GM21529 (cell line): ENCODE measurements around the gene RASAL2.
"Not testable (repeated sequence)": the region's sequence is repeated elsewhere in the genome, so short reads cannot be mapped to it uniquely, and the experiment has no call there.

Experiments used
- ATAC-seq: cut with Tn5 transposase; IDR thresholded peaks from one replicate; pipeline ENCODE4 v1.9.1; 2021; ENCODE audit not compliant: unreplicated experiment

RASAL2 gene

DNA sequence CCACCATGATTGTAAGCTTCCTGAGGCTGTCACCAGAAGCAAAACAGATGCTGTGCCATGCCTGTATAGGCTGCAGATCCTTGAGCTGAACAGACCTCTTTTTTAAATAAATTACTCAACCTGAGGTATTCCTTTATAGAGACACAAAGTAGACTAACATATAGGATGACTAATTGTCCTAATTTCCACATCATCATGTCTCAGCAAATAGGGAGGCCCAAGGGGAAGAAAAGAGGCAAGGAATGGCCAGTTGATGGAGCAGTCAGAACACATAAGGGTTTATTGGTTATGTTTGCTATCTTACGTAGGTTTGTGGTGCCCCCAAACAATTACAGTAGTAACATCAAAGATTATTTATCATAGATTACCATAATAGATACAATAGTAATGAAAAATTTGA, 126.2 kb downstream of the RASAL2 start:
- no peak for ATAC-seq

DNA sequence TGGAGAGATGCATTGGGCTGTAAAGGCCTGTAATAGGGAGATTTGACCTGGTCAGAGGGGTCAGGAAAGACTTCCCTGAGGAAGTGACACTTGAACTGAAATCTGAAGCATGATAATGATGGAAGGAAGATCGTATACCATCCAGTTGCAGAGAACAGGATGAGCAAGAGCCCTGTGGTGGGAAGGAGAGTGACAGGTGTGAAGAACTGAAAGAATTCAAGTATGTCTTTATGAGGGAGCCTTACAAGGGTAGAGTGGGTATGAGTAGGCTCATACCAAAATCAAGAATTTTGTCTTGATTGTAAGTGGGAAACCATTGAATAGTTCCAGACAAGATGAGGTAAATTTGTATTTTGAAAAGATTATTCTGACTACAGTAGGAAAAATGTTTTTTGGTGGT, 129.4 kb downstream of the RASAL2 start:
- ATAC-seq: no peak

DNA sequence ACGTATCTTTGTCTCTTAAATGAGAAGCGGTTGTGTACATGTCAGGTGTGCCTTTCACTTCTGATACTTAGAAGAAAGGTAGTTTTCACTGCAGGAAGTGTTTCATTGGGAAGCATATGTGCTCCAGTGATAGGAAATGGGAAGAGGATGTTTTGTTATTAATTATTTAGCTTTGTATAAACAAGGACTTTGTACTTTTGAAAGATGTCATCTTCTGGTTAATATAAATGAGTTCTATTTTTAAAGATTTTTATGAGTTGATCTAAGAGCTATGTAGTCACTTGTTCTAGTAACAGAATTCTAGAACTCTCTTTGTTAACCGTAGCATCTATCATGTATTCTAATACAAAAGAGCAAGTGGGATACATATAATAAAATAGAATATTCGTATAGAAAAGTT, 130.5 kb downstream of the RASAL2 start:
- ATAC-seq: no peak

DNA sequence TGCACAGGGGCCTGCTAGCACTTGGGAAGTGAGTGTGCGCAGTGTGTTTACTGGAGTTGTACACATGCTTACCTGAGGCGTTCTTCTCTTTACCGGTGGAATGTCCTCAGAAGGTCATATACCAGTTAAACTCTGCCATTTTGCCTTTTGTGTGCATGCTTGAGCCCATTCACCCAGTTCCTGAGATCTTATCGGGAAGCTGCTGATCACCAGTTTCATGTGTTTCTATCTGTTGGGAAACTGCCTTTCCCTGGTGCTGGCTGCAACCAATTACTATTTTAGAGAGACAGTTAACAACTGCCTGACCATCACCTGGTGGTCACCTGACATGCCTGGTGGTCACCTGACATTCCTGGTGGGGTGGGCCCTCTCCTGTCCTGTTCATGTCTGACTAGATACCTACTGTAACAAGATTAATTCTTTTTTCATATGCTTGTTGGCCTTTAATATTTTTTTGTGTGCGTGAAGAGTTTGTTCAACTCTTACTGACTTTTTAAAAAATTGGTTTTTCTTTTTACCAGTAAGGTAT, 137.0 kb downstream of the RASAL2 start:
- no peak for ATAC-seq

DNA sequence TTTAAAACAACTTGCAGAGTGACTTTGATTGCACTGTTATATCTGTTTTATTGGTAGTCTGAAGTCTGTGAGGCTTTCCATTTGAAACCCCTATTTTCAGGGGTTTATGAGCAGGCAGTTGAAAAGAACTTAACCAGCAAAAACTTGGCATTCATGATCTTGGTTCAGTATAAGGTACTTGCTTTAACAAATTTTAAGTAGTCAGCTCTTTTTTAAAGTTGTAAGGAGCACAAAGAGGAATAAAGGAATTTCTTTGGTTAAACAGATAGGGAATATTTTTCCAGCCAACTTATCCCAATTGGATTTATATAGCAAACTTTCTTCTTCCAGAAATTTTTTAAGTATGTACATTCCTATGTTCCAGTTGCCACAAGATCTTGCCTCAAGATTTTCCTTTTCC, 138.2 kb downstream of the RASAL2 start:
- ATAC-seq: no peak

DNA sequence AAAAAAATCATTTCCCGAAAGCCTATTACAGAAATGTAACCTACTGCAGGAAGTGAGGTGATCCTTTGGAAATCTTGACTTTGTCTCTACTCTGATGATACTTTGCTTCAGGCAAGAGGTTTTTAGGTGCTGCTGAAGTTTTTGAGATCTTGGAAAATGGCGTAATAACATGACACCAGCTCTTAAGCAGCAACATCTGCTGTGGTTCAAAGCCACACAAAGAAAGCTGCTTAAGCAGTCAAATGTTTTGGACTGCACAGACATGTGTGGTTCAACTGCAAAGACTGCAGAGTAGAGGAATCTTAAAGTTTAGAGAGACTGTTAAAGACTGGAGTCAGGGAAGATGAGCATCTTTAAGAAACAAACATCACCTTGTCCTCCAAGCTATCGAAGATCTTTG, 139.0 kb downstream of the RASAL2 start:
- ATAC-seq: no peak

DNA sequence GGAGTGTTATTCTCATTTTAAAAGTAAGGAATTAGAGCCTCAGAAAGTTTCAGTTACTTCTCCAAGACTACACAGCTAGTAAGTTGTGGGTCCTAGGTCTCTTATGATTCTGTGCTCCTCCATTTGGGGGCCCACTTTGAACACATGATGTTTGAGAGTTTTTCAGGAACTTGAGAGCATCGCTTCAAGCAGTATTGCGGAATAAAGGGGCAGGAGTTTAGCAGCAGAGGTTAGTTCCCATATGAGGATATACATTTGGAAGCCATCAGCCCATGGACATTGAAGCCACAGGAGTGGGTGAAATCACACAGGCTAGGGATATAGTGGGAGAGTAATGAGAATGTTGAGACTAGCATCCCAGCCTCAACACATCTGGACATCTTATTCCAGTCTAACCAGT, 143.2 kb downstream of the RASAL2 start:
- ATAC-seq: no peak

DNA sequence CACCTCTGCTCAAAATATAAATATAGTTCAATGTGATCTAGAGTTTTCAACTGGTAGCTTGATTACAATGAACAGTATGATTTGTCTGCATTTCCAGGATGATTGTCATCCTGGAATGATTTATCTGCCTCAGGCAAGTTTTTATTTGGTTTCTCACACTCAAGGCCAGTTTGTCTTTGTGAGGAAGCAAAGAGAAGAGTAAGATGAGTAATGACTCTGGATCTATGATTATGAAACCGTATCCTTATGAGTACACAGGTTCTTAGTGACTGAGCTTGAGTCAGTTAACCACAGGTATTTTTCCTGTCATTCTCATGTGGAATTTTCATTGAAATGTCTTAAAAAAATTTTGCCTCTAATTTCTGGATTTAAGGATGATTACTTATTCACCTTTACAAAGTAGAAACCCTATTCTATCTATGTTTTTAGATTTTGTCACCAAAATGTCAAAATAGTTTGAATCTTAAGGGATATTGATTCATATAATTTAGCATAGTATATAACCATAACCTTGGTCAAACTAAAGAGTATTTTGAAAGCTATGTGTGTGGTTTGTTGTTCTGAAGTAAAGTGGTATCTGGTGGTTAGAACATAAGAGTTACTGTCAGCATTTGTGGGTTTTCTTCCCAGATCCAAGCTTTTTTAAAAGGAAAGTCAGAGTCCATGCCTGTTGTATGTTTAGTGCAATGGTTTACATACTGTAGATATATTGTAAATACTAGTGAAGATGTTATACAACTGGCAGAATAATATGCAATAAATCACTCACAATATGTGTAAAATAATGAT, 145.0 kb downstream of the RASAL2 start:
- ATAC-seq: no peak

DNA sequence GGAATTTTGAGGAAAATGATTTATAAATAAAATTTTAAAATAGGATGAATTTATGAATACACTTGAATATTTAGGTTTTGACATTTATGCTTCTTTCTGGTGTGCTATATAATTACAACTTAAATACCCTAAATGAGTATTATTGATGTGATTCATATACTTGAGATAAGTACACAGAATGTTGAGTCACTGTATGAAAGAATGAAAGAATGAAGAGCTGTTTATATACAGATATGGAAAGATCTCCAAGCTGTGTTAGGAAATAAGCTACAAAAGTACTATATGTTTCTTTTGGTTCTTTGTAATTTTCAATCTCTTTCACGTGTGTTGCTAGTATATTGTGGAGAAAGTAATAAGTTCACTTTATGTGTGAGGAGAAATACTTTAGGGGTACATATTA, 147.2 kb downstream of the RASAL2 start:
- no peak for ATAC-seq

DNA sequence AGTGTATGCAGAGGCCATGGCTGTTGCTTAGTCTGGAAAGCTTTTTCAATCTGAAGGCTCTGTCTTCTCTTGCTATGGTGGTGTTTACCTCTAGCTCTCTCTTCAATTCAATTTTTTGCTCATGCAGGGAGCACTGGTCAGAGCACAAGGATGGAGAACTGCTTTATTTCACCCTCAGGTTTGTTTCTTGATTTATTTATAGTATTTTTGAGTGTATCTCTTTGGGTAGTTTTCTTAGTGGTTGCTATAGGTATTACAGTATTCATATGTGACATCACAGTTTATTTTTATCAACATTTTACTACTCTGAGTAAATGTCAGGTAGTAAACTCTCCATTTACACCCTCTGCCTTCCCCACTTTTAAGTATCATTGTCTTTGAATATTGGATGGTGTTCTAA, 147.9 kb downstream of the RASAL2 start:
- ATAC-seq: no peak

DNA sequence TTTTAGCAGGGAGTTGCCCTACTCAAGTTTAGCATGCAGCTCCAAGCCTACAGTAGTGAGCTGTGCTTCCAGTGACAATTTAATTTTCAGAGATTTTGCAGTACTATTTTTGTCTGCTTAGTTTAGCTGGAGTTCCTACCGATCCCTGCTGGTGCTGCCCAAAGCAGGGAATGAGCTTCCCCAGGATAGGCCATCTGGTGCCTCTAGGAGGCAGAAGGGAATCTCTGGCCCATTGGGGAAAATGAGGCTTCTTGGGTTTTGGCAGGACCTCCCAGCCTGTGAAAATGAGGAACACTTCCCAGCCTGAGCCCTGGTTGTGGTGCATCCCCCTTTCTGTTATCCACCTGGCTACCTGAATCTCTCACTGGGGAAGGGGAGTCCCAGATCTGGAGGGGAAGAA, 149.2 kb downstream of the RASAL2 start:
- ATAC-seq: no peak

DNA sequence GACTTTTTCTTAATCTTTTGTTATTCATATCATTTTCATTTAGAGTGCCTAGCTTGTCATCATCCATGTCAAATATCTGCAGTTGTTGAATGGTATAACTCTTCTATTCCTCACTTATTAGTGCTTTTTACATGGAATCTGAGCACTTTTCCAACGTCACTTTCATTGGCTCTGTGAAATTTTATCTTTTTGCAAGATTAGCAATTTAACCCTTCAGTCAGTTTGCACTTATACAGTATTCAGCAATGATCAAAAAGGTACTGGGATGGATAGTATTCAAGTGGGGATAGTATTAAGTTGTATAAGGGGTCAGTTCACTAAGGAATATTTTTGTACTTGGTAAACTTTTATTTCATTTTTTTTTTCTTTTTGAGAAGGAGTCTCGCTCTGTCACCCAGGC, 150.0 kb downstream of the RASAL2 start:
- ATAC-seq: no peak

DNA sequence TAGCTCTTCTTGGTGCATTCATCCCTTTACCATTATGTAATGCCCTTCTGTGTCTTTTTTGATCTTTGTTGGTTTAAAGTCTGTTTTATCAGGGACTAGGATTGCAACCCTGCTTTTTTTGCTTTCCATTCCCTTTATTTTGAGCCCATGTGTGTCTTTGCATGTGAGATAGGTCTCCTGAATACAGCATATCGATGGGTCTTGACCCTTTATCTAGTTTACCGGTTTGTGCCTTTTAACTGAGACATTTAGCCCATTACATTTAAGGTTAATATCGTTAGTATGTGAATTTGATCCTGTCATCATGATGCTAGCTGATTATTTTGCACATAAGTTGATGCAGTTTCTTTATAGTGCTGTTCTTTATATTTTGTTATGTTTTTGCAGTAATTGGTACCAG, 154.4 kb downstream of the RASAL2 start:
- not testable (repeated sequence) for ATAC-seq

DNA sequence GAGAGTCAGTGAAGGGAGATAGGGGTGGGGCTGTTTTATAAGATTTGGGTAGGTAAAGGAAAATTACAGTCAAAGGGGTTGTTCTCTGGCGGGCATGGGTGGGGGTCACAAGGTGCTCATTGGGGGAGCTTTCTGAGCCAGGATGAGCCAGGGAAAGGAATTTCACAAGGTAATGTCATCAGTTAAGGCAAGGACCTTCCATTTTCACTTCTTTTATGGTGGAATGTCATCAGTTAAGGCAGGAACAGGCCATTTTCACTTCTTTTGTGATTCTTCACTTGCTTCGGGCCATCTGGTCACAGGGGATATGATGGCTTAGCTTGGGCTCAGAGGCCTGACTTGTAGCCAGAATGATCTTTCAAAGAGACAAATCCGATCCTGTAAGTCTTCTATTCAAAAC, 159.7 kb downstream of the RASAL2 start:
- not testable (repeated sequence) for ATAC-seq

DNA sequence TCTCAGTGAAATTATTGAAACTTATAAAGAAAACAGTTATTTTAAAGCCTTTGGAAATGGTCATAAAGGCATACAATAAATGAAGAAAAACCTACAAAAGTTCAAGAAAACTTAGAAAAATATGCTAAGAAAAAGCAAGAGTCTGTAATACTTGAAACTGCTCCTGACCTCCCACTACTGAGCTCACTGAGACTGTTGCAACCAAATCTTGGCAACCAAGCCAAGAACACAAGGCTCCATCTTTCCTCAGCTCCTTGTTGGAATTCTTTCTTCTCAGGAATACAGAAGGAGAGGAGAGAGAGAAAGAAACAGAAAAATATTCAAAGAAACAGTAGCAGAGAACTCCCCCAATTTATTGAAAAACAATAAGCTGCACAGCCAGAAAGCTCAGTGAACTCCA, 160.5 kb downstream of the RASAL2 start:
- no peak for ATAC-seq

DNA sequence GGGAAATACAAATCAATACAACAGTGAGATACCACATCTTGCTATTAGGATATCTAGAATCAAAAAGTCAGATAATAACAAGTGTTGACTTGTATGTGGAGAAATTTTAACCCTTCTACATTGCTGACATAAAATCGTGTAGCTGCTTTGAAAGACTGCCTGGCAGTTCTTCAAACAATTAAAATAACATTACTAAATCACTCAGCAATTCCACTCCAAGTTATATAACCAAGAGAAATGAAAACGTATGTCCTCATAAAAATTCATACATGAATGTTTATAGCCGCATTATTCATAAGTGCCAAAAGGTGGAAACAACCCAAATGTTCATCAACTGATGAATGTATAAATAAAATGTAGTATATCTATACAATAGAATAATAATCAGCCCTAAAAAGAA, 164.6 kb downstream of the RASAL2 start:
- no peak for ATAC-seq

DNA sequence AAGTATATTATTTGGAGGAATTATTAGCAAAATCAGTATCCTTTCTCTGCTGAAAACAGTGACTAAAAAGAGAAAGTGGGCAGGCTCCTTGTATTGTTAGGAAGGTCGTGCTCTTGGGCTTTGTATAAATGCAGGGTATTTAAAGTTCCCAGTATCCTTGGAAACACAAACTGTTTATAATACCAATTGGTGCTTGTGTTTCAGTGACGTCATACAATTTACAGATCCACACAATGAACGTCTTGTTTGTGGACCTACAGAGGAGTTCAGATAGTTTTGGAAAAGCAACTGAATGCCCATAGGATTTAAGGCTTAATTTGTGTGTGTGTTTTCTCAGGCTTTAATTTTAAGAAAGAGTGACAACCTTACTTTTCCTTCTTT, 168.2 kb downstream of the RASAL2 start:
- no peak for ATAC-seq

DNA sequence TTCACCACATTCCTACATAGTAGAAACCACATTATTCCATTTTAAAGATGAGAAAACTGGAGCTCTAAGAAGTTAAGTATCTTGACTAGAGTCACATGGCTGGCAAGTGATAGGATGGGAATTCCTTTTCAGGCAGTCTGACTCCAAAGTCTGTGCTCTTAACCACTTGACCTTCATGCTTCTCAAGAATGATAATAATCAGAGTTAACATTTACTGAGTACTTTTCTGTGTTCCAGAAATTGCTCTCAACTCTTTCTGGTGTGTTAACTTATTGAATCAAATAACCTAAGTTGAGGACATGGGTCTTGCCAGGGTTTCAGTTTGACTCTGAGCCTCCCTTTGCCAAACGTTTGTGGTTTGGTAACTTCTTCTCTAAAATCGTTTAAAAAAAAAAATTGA, 169.4 kb downstream of the RASAL2 start:
- no peak for ATAC-seq

DNA sequence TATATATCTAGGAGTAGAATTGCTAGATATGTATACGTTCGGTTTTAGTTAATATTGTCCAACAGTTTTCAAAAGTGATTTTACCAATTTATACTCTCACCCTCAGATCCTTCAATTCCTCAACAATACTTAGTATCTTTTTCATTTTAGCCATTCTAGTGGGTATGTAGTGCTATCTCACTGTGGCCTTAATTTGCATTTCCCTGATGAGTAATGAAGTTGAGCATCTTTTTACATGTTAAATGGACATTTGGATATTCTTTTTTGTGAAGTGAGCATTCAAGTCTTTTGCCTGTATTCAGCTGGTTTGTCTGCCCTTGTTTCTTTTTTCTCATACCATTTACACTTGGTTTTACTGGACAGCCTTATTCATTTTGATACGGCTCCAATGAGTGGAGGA, 172.2 kb downstream of the RASAL2 start:
- no peak for ATAC-seq

DNA sequence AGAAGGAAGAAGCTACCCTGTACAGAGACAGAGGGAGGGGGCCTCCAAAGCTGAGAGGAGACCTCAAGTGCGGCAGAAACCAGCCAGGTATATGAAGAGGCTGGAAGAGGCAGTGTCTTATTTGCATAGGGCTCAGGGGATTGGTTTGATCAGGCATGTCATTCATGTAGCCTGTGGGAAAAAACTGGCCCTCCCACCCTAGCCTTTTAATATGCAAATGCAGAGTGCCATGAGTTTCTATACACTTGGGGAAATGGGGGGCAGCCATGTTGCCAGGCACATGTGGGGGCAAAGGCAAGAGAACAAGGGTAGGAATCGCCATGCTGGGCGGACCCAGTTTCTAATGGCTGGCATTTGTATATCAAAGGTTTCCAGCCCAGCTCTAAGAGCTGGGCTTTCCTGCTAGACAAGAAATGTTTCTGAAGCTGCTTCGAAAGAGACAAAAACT, 172.7 kb downstream of the RASAL2 start:
- no peak for ATAC-seq

DNA sequence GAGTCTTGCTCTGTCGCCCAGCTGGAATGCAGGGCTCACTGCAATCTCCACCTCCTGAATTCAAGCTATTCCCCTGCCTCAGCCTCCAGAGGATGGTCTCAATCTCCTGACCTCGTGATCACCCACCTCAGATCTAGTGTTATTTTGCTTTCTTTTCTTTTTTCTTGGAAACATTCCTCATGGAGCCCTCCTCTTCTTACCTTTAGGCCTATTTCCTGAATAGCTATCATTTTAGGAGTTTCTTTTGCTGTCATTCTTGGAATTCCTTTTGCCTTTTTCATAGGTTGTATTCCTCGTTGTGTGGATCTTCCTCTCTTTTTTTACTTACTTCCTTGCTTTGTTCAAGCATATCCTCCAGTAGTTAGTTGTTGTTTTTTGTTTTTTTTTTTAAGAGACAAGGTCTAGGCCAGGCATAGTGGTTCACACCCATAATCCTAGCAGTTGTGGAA, 173.8 kb downstream of the RASAL2 start:
- no peak for ATAC-seq

DNA sequence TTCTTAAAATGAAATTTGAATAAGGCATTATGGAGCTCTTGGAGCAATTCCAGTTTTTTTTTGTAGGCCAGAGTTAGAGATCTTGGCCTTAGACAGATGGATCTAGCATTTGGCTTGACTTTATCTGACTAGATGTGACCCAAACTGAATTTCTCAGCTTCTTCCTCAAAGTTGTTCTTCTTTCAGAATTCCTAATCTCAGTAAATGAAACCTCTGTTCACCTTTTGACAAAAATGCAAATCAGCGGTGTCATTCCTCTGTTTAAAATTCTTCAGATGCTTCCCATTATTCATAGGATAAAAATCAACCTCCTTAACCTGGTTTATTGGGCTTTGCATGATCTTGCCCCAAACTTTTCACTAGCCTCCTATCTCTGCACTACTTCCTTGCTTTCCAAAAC, 177.6 kb downstream of the RASAL2 start:
- no peak for ATAC-seq
